ENCODE data around the gene COL4A6. TPM values are rescaled to one million over a fixed set of nuclear protein-coding genes. Genes with fewer than 3 reads are reported as not detected.

The COL4A6 gene
- total and polyA plus RNA-seq, 10 of the 15 experiments (the other 5 are each of a cell fraction or from before 2014, with no cell fraction given), result 0.02 to 0.56 (median 0.05) TPM; not detected in 3

- TF ChIP-seq ZBTB11 (CRISPR knock-in tag; IDR thresholded peaks at IDR 0.05) (no peak), RB1 (IDR thresholded peaks at IDR 0.05; ENCODE audit: borderline replicate concordance) (no peak)
Observed at GRCh38 chrX:108353452-108353851, 84.8 kb downstream of the COL4A6 start (continued).

- no peaks in the 10 kb centered on the region for H3K27me3 ChIP-seq (replicated peaks in 1 of 2; ENCODE audit: control insufficient read depth in 2 of 2, insufficient read depth in 2 of 2, low read length in 1 of 2)
- CTCF ChIA-PET, result no interaction called here
- POLR2A ChIA-PET, result no interaction called here
- no peak overlapping the region for H3K9ac ChIP-seq (ENCODE audit: control insufficient read depth, insufficient read depth, low read length)
- no peaks in the 10 kb centered on the region for H3K4me1 ChIP-seq (ENCODE audit: control insufficient read depth, insufficient read depth, low read length)
- RAD21 ChIA-PET (ENCODE audit: unreplicated experiment), result no interaction called here
- H3K4me3 ChIP-seq, result no peak overlapping the region
- no peaks in the 10 kb centered on the region for H3K79me2 ChIP-seq (ENCODE audit: control insufficient read depth, insufficient read depth, low read length)
- no TSS peak for BruUV-seq (replicated peaks)
- no peaks in the 10 kb centered on the region for H4K20me1 ChIP-seq (ENCODE audit: control insufficient read depth, insufficient read depth)
- in situ Hi-C loops (cut with MboI) (no loop called here), intact Hi-C loops (cut with micrococcal nuclease; ENCODE audit: unreplicated experiment) (no loop called here)
- H2AFZ ChIP-seq (ENCODE audit: control insufficient read depth, low read depth, low read length), result no peak overlapping the region
- no peak for ATAC-seq
- no peaks in the 10 kb centered on the region for H3K36me3 ChIP-seq (ENCODE audit: control insufficient read depth in 2 of 2, insufficient read depth in 2 of 2, low read length in 1 of 2)
- no peak for FAIRE-seq
- H3K27ac ChIP-seq (ENCODE audit: control insufficient read depth, insufficient read depth), result no peak overlapping the region
- SMC1A ChIA-PET (ENCODE audit: uncharacterized antibody, unreplicated experiment), result interaction anchor here (1.1 kb wide), 1 partner anchor 72 kb away, joined by 3 read pairs; no protein-coding TSS in a partner anchor
- no peaks in the 10 kb centered on the region for H3K9me3 ChIP-seq (replicated peaks; ENCODE audit: control insufficient read depth, insufficient read depth, low read length)
- no peak for DNase-seq (ENCODE audit: low read depth, low spot score)
- 48% methylated on average over 2 of the region's 2 CpGs for WGBS (ENCODE audit: insufficient coverage, insufficient replicate concordance, low lambda C conversion rate, missing lambda C conversion rate)
- no peak overlapping the region for H3K4me2 ChIP-seq (ENCODE audit: control insufficient read depth, insufficient read depth)
- no peak for TF ChIP-seq MXI1 (IDR thresholded peaks at IDR 0.05; ENCODE audit: low read depth, low read length)
- no peak for TF ChIP-seq NFYB (IDR thresholded peaks at IDR 0.05; ENCODE audit: insufficient read depth, low read depth, low read length)
- TF ChIP-seq CBX5 (IDR thresholded peaks at IDR 0.05; ENCODE audit: low read depth), result no peak
- no peak for TF ChIP-seq TCF3 (IDR thresholded peaks at IDR 0.05; ENCODE audit: borderline replicate concordance, insufficient read depth, low read depth, low read length)
- no peak for TF ChIP-seq RCOR1 (conservative IDR thresholded peaks at IDR 0.05; ENCODE audit: low read depth, low read length)
- no peak for TF ChIP-seq CTCF (IDR thresholded peaks at IDR 0.05 in 2 of 3, conservative IDR thresholded peaks at IDR 0.05 in 1 of 3; ENCODE audit: control insufficient read depth in 2 of 3, extremely low read depth in 1 of 3, insufficient read depth in 1 of 3, low read depth in 3 of 3, low read length in 3 of 3)
- no peak for TF ChIP-seq USF2 (IDR thresholded peaks at IDR 0.05; ENCODE audit: borderline replicate concordance, low read depth, low read length)
- TF ChIP-seq JUNB (IDR thresholded peaks at IDR 0.05), result no peak
- no peak for TF ChIP-seq MAX (IDR thresholded peaks at IDR 0.05; ENCODE audit: low read depth, low read length)
- TF ChIP-seq HCFC1 (IDR thresholded peaks at IDR 0.05; ENCODE audit: low read length), result no peak
- TF ChIP-seq YBX1 (IDR thresholded peaks at IDR 0.05), result no peak
- TF ChIP-seq SKIL (IDR thresholded peaks at IDR 0.05; ENCODE audit: low read depth, poor library complexity, severe bottlenecking), result no peak
- no peak for TF ChIP-seq POLR2A (IDR thresholded peaks at IDR 0.05; ENCODE audit: low read depth, low read length)
- TF ChIP-seq RBBP5 (conservative IDR thresholded peaks at IDR 0.05), result no peak
Observed at GRCh38 chrX:108349210-108349609, 89.0 kb downstream of the COL4A6 start.
